ENCODE results near the gene PLAAT3.
A peak's percentile ranks its signal among the peaks of the same experiment; 100 is the strongest.
"Not testable (repeated sequence)": the region's sequence is repeated elsewhere in the genome, so short reads cannot be mapped to it uniquely, and the experiment has no call there.

Gene PLAAT3

DNA sequence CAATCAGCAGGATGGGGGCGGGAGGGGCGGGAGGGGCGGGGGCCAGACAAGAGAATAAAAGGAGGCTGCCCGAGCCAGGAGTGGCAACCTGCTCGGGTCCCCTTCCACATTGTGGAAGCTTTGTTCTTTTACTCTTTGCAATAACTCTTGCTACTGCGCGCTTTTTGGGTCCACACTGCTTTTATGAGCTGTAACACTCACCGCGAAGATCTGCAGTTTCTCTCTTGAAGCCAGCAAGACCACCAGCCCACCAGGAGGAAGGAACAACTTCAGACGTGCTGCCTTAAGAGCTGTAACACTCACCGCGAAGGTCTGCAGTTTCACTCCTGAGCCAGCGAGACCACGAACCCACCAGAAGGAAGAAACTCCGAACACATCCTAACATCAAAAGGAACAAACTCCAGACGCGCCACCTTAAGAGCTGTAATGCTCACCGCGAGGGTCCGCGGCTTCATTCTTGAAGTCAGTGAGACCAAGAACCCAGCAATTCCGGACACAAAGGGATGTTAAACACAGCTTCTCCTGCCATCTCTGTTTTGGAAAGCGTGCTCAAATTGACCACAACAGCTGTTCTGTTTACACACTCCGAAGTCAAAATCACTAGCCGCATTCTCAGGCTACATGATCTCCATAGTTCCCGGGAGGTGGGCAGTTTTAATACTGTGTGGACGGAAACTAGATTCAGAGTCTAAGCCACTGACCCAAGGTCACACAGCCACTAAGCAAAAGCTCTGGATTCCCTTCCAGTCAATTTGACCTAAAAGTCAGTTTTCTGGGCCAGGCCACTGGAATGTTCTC is 62.9 kb downstream of the PLAAT3 start:
- peak overlapping the region; percentile 83 for H3K27ac ChIP-seq (ENCODE audit: low read length)
- peak overlapping the region in 1 of 2 experiments; percentile 50; a peak in 2 of 4 replicates for H3K4me3 ChIP-seq (ENCODE audit: low read depth in 1 of 2, low read length in 2 of 2)
- H3K4me2 ChIP-seq (ENCODE audit: insufficient read depth, low read length), result peak overlapping the region; percentile 63
- no peaks in the 10 kb centered on the region for H3K36me3 ChIP-seq (ENCODE audit: insufficient read depth, low read length)
- no peaks in the 10 kb centered on the region for H3K27me3 ChIP-seq (ENCODE audit: insufficient read depth, low read length, poor library complexity)
- TF ChIP-seq, protein P1, sequence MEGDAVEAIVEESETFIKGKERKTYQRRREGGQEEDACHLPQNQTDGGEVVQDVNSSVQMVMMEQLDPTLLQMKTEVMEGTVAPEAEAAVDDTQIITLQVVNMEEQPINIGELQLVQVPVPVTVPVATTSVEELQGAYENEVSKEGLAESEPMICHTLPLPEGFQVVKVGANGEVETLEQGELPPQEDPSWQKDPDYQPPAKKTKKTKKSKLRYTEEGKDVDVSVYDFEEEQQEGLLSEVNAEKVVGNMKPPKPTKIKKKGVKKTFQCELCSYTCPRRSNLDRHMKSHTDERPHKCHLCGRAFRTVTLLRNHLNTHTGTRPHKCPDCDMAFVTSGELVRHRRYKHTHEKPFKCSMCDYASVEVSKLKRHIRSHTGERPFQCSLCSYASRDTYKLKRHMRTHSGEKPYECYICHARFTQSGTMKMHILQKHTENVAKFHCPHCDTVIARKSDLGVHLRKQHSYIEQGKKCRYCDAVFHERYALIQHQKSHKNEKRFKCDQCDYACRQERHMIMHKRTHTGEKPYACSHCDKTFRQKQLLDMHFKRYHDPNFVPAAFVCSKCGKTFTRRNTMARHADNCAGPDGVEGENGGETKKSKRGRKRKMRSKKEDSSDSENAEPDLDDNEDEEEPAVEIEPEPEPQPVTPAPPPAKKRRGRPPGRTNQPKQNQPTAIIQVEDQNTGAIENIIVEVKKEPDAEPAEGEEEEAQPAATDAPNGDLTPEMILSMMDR (IDR thresholded peaks at IDR 0.05; ENCODE audit: borderline replicate concordance, extremely low read depth, low read length, poor library complexity, severe bottlenecking), result no peak
- no peak for TF ChIP-seq EZH2 (IDR thresholded peaks at IDR 0.05; ENCODE audit: borderline replicate concordance, low read depth, low read length, severe bottlenecking)
- peak; percentile 38 for ATAC-seq (ENCODE audit: insufficient read depth, low read depth)
- DNase-seq, result peak; percentile 80
- no peaks in the 10 kb centered on the region for H3K79me2 ChIP-seq (ENCODE audit: insufficient read depth, low read length)
- H3K9ac ChIP-seq (ENCODE audit: low read depth, low read length), result peak overlapping the region; percentile 45
- H3K4me1 ChIP-seq (ENCODE audit: insufficient read depth, low read length), result peaks cover 47% of the 10 kb centered on the region
- H2AFZ ChIP-seq (ENCODE audit: low read depth, low read length), result peak overlapping the region; percentile 66
- no peaks in the 10 kb centered on the region for H3K9me3 ChIP-seq (ENCODE audit: insufficient read depth, low read length, severe bottlenecking)
- no peaks in the 10 kb centered on the region for H4K20me1 ChIP-seq (ENCODE audit: insufficient read depth, low read length)

GRCh38 chr11:63550156-63550700 is 64.0 kb downstream of the PLAAT3 start:
- not testable (repeated sequence) for DNase-seq; H3K9ac ChIP-seq (ENCODE audit: low read depth, low read length); ATAC-seq (ENCODE audit: insufficient read depth, low read depth); H3K9me3 ChIP-seq (ENCODE audit: insufficient read depth, low read length, severe bottlenecking); H4K20me1 ChIP-seq (ENCODE audit: insufficient read depth, low read length); H3K79me2 ChIP-seq (ENCODE audit: insufficient read depth, low read length); H3K36me3 ChIP-seq (ENCODE audit: insufficient read depth, low read length); H3K4me3 ChIP-seq (ENCODE audit: low read depth in 1 of 2, low read length in 2 of 2); H2AFZ ChIP-seq (ENCODE audit: low read depth, low read length); H3K27me3 ChIP-seq (ENCODE audit: insufficient read depth, low read length, poor library complexity); H3K4me2 ChIP-seq (ENCODE audit: insufficient read depth, low read length)
- peak overlapping the region; percentile 55 for H3K27ac ChIP-seq (ENCODE audit: low read length)
- peaks cover 47% of the 10 kb centered on the region for H3K4me1 ChIP-seq (ENCODE audit: insufficient read depth, low read length)

GRCh38 chr11:63549411-63549810 is 64.8 kb downstream of the PLAAT3 start:
- Histone ChIP-seq H3K79me2 (ENCODE audit: insufficient read depth, low read length) (no peaks in the 10 kb centered on the region), H3K4me2 (ENCODE audit: insufficient read depth, low read length) (no peak overlapping the region), H3K9ac (ENCODE audit: low read depth, low read length) (no peak overlapping the region), H3K4me3 (ENCODE audit: low read depth in 1 of 2, low read length in 2 of 2) (no peak overlapping the region), H3K36me3 (ENCODE audit: insufficient read depth, low read length) (no peaks in the 10 kb centered on the region; the same call in 1 of the 2 replicates), H3K4me1 (ENCODE audit: insufficient read depth, low read length) (peaks cover 39% of the 10 kb centered on the region), H3K27ac (ENCODE audit: low read length) (no peak overlapping the region), H3K27me3 (ENCODE audit: insufficient read depth, low read length, poor library complexity) (no peaks in the 10 kb centered on the region), H2AFZ (ENCODE audit: low read depth, low read length) (no peak overlapping the region), H4K20me1 (ENCODE audit: insufficient read depth, low read length) (no peaks in the 10 kb centered on the region), H3K9me3 (ENCODE audit: insufficient read depth, low read length, severe bottlenecking) (no peaks in the 10 kb centered on the region)
- DNase-seq (no peak), ATAC-seq (ENCODE audit: insufficient read depth, low read depth) (no peak)
- no peak for TF ChIP-seq EZH2 (IDR thresholded peaks at IDR 0.05; ENCODE audit: borderline replicate concordance, low read depth, low read length, severe bottlenecking)
- TF ChIP-seq, protein P1 (IDR thresholded peaks at IDR 0.05; ENCODE audit: borderline replicate concordance, extremely low read depth, low read length, poor library complexity, severe bottlenecking), result no peak

DNA sequence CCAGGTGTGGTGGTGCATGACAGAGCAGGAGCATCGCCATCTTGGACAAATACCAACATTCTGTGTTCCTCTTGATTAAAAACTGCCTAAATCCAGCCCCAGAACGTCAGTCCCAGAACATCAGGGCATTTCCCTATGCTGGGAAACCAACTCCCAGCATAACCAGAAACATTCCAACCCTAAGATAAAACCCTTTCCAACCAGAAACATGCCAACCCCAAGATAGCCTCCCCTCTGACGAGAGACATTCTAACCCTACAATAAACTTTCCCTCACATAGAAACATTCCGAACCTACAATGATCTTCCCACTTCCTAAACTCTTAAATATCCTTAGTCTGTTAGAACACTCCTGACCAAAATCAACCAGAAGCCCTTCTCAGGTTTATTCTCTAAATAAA is 66.1 kb downstream of the PLAAT3 start:
- Histone ChIP-seq H3K27ac (ENCODE audit: low read length) (no peak overlapping the region), H3K9me3 (ENCODE audit: insufficient read depth, low read length, severe bottlenecking) (no peaks in the 10 kb centered on the region), H3K4me1 (ENCODE audit: insufficient read depth, low read length) (peaks cover 27% of the 10 kb centered on the region), H3K36me3 (ENCODE audit: insufficient read depth, low read length) (no peaks in the 10 kb centered on the region; the same call in 1 of the 2 replicates), H2AFZ (ENCODE audit: low read depth, low read length) (no peak overlapping the region), H4K20me1 (ENCODE audit: insufficient read depth, low read length) (no peaks in the 10 kb centered on the region), H3K4me2 (ENCODE audit: insufficient read depth, low read length) (no peak overlapping the region), H3K79me2 (ENCODE audit: insufficient read depth, low read length) (no peaks in the 10 kb centered on the region), H3K27me3 (ENCODE audit: insufficient read depth, low read length, poor library complexity) (no peaks in the 10 kb centered on the region), H3K9ac (ENCODE audit: low read depth, low read length) (no peak overlapping the region), H3K4me3 (ENCODE audit: low read depth in 1 of 2, low read length in 2 of 2) (no peak overlapping the region)
- no peak for TF ChIP-seq EZH2 (IDR thresholded peaks at IDR 0.05; ENCODE audit: borderline replicate concordance, low read depth, low read length, severe bottlenecking)
- TF ChIP-seq, protein P1 (IDR thresholded peaks at IDR 0.05; ENCODE audit: borderline replicate concordance, extremely low read depth, low read length, poor library complexity, severe bottlenecking), result no peak
- no peak for DNase-seq
- ATAC-seq (ENCODE audit: insufficient read depth, low read depth), result no peak
